HG03196 (cell line): ENCODE measurements around the gene GSS.

Experiments
- ATAC-seq: cut with Tn5 transposase; IDR thresholded peaks from one replicate; pipeline ENCODE4 v1.9.1; 2021; ENCODE audit not compliant: unreplicated experiment

Gene GSS

DNA sequence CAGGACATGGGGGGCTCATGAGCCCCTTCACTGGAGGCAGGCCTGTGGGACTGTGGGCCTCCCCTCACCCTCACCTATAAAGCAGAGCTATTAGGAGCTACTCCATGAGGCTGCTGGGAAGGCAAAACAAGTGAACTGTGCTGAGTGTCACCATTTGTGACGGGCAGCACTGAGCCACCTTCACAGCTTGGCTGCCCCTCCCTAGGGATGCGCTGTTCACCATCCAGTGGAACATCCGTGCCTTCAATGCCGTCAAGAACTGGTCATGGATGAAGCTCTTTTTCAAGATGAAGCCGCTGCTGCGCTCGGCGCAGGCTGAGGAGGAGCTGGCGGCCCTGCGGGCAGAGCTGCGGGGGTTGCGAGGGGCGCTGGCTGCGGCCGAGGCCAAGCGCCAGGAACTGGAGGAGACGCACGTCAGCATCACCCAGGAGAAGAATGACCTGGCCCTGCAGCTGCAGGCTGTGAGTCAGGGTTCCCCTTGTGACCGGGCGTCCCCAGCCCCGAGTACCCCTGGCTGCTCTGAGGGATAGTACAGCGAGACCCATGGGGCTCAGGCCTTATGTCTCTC lies 38.4 kb upstream of the GSS start:
- no peak for ATAC-seq

DNA sequence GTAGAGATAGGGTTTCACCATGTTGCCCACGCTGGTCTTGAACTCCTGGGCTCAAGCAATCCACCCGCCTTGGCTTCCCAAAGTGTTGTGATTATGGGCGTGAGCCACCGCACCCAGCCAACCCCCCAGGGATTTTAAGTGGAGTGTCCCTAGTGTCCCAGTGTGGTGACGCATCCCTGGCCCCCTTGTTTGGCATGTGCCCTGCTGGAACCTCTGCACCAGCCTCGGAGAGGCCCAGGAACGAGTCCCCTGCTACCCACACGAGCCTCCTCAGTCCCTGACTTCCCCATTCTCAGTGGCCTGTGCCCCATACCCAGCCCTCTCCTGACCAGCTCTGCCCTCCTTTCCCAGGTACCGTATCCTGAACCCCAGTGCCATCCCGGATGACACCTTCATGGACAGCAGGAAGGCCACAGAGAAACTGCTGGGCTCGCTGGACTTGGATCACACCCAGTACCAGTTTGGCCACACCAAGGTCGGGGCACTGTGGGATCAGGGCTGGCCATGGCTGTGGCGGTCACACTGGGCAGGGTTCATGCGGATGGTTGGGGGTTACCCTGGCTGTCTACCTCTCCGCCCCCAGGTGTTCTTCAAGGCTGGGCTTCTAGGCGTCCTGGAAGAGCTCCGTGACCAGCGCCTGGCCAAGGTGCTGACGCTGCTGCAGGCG lies 37.3 kb upstream of the GSS start:
- no peak for ATAC-seq

DNA sequence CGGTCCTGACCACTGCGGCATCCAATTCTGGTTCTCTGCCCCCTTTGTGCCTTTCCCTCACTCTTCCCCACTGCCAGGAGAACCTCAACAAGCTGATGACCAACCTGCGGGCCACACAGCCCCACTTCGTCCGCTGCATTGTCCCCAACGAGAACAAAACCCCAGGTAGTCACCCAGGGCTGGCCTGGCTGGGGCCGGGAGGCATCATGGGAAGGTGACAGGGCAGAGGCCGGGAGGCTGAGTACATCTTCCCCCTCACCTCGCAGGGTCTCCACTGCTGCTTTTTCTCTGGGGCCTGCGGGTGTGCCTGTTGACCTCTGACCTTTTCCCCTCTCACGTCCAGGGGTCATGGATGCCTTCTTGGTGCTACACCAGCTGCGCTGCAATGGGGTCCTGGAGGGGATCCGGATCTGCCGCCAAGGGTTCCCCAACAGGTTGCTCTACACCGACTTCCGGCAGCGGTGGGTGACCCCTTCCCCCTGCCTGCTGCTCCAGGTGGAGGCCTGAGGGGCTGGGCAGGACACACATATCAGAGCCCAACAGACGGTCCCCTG lies 35.1 kb upstream of the GSS start:
- no peak for ATAC-seq

DNA sequence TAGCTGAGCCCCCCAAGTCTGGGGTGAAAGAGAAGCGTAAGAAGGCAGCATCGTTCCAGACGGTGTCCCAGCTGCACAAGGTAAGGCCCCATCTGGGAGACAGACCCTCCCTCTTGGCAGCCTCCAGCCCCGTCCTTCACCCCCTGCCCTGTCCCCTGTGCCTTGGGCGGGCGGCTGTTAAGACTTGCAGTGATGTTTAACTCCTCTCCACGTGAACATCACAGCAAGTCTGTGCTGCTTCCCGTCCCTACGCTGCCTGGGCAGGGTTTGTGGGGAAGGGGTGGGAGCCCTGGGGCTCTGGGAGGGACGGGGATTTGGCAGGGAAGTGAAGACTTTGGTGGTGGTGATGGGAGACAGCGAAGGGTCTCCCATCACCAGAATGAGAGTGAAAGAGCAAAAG lies 34.6 kb upstream of the GSS start:
- no peak for ATAC-seq

DNA sequence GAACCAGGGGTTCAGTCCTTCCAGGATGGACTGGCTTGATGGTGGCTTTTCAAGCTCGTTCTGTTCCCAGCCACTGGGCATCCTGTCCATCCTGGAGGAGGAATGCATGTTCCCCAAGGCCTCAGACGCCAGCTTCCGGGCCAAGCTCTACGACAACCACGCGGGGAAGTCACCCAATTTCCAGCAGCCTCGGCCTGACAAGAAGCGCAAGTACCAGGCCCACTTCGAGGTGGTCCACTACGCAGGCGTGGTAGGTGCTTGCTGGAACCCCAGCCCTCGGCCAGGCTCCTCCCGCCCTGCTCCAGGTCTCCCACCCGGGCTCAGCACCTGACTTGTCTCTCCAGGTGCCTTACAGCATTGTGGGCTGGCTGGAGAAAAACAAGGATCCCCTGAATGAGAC lies 34.1 kb upstream of the GSS start:
- no peak for ATAC-seq

DNA sequence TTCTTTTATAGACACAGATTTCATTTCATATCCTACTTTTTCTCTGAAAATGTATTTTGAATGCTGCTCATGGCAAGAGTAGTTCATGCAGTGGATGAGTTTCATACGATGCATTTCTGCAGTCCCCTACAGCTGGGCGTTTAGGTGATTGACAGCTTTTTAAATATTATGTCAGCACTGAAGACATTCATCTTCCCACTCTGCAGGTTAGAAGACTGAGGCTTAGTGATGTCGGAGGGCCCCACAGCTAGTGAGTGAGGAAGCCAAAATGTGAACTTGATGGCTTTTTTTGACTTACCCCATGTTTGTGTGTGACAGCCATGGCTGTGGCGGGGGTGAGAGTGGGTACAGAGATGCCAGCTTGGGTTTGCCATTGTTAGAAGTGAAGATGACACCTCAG lies 33.5 kb upstream of the GSS start:
- no peak for ATAC-seq

DNA sequence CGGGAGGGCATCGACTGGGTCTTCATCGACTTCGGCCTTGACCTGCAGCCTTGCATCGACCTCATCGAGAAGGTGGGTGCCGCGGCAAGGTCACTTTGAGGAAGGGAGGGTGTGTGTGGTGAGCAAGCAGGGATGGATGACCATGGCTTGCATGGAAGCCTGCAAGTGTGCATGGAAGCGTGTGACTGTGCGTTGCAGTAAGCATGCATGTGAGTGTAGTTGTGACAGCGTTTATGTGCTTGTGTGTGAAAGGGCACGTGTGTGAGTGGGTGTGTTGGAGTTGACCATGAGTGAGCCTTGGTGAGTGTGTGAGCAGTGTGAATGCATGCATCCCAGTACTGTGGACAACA lies 32.6 kb upstream of the GSS start:
- ATAC-seq, result no peak

DNA sequence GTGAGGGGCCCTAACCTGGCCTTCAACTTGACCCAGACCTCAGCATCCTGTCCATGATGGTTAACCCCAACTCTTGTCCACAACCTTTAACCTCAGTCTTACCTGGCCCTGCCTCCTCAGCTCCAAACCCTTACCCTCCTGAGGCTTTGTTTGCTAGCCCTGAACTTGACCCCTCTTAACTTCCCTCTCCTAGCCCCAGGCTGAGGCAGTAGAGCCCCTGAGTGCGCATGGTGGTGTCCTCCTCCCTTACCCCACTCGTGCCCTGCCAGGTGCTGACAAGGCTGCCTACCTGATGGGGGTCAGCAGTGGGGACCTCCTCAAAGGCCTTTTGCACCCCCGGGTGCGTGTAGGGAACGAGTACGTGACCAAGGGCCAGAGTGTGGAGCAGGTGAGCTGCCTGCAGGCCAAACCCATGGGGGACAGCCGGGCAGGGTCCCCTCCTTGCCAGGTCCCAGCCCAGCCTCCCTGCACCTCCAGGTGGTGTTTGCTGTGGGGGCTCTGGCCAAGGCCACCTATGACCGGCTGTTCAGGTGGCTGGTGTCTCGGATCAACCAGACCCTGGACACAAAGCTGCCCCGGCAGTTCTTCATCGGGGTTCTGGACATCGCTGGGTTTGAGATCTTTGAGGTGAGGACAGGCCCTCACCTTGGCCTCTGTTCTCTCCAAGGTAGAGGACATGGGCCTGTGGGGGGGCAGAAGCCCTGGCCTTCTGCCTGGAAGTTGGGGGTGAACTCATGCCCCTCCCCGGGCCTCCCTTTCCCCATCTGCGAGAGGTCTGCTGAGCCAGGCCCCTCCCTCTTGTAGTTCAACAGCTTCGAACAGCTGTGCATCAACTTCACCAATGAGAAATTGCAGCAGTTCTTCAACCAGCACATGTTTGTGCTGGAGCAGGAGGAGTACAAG lies 31.9 kb upstream of the GSS start:
- no peak for ATAC-seq

DNA sequence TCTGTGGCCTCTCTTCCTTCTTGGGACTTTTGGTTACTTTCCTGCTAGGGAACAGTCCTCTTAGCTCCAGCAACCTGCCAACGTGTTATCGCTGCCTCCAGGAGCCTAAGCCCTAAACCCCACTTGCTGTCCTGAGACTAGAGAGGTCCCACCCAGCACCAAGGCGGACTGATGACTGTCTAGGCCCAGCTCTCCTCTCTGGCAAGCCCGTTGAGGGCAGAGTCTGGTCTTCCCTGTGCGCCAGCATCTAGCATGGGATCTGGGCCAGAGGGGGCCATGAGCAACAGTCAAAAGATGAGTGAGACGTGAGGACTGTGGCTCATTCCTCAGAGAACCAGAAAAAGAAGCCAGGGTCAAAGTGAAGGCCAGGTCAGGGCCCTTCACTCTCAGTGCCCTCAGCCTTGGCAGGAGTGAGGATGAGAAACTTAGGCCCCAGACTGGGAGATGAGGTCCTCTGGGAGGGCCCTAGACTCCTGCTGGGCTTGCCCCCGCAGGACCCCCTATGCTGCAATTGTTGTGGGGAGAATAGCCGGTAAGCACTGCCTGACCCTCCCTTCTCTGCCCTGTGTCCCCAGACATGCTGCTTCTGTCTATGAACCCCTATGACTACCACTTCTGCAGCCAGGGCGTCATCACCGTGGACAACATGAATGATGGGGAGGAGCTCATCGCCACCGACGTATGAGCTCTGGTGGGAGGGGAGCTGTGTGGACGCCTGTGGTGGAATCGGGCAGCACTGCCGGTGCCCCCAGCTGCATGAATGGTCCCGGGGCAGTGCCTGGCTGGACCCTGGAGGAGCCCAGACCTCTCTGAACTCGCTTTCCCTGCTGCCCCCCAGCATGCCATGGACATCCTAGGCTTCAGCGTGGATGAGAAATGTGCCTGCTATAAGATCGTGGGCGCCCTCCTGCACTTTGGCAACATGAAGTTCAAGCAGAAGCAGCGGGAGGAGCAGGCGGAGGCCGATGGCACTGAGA lies 31.0 kb upstream of the GSS start:
- ATAC-seq, result no peak

DNA sequence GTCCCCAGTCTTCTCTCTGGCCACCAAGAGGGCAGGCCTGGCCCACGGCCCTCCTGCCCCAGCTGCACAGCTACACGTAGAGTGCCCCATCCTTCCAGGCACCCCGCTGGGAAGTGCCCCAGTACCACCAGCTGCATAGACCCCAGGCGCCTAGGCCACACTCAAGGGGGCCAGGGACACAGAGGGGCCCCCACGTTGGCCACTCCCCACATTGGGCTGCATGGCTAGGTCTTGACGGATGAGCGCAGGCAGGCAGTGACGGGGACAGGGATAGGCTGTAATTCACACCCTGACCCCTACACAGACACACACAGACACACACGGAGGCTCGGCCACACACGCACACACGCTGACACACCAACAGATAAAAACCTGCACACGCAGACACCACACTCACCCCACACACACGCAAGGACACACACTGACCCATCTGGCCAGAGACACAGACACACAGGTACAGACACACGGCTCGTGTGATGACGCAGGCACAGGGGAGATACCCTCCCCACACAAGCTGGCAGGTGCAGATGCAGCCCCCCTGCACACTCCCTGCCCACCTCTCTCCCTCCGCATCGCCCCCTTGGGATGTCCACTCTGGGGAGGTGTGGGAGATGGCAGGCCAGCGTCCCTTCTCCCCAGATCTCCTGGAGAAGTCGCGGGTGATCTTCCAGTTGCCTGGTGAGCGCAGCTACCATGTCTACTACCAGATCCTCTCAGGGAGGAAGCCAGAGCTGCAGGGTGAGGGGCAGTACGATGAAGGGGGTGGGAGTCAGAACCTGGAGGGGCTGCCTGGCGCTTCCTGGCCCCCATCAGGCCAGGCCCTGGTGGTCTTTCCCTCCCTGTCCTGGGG lies 30.1 kb upstream of the GSS start:
- ATAC-seq, result no peak

DNA sequence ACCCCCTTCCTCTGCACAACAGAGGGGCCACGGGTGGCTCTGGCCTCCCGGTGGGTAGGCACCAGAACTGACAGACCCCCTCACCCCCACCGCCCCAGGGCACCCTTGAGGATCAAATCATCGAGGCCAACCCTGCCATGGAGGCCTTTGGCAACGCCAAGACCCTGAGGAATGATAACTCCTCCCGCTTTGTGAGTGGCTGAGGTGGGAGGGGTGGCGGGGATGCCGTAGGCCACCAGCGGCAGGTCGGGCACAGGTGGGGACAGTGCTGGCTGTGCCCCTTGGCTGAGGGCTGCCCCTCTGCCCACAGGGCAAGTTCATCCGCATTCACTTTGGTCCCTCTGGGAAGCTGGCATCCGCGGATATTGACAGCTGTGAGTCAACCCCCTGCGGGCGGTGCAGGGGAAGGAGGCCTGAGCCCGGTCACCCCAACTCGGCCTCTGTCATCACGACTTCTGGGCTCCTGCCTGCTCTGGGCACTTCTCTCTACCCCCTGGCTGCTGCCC lies 29.2 kb upstream of the GSS start:
- ATAC-seq, result no peak

DNA sequence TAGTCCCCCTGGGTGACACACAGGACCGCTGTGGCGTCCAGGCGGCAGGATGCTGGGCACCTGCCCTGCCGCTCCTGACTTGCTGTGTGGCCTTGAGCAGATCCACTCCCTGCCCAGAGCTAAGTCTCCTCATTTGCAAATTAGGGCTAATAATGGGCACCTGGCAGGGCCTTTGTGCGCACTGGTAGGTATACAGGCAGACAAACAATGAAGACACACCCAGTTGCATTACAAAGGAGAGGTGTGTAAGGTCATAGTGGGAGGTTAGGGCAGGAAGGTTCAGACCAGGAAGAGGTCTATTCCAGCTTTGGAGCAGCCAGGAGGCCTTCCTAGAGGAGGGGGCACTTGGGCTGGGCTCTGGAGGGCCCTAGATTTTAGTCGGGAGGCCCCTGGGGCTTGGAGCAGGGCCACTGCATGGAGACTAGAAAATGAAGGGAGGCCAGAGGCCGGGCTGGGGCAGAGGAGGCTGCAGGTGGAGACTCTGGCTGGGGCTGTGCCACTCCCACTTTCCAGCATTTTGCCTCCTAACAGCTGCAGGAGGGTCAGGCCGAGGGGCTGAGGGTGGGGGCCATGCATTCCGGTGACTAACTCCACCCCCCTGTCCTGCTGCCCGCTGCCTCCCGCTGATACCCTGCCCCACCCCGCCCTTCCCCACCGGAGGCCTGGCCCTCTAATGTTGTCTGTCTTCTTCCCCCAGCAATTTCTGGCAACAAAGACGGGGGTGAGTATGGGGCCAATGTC lies 28.6 kb upstream of the GSS start:
- ATAC-seq, result no peak

DNA sequence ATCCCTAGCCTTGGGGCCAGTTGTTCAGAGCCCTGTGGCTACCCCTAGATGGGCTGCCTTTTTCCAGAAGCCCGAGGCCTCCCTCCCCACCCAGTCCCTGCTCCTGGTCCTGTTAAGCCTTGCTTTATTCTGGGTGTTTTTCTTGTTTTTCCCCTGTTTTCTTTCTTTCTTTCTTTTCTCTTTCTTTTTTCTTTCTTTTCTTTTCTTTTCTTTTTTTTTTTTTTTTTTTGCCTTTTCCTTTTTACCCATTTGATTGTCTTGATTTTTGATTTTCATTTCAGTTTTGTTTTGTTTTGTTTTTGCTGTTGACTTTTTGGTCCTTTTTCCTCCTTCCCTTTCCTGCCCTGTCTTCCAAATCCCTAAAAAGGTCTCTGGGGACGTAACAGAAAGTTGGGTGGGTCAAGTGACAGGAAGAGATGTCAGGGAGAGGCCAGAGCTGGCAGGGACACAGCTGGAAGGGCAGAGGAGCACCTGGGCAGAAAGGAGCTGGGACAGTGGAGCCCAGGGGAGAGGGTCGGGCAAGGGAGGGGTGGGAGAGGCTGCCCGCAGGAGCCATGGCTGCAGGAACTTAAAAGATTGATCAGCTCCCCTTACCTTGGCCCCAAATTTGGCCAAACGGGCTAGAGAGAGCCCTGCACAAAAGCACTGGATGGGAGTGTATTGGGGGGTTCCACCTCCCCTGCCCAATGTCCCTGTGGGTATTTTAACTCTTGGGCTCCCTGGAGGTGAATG lies 27.6 kb upstream of the GSS start:
- ATAC-seq, result no peak

DNA sequence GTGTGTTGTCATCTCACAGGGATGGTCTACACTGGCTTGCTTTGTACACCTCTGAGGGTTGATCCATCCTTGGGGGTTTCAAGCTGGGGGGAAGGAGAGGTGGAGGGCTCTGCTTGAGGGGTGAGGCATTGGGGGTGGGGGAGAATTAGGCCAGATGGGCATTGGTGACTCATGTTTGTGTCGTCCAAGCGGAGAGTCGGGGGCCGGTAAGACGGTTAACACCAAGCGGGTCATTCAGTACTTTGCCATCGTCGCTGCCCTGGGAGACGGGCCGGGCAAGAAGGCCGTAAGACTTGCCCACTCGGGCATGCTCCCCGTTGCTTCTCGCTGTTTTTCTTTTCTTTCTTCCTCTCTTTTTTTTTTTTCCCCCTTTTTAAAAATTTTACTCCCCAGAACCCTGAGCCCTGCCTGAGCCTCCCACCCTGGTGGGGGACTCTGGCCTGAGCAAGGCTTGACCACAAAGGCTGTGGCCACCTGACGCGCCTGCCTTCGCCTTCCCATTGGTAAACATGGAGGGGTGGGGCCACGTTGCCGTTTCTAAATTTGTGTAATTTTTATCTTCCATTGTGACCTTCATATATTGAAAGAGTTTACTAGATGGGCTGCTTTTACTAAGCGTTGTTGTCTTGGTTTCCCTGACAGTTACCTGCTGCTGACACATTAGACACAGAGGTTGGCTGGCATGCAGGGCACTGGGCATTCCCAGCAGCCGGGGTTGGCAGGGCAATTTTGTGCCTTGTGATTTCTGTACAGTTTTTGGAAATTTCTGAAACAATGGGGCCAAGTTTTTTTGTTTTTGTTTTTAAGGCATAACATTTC lies 26.9 kb upstream of the GSS start:
- ATAC-seq, result no peak

DNA sequence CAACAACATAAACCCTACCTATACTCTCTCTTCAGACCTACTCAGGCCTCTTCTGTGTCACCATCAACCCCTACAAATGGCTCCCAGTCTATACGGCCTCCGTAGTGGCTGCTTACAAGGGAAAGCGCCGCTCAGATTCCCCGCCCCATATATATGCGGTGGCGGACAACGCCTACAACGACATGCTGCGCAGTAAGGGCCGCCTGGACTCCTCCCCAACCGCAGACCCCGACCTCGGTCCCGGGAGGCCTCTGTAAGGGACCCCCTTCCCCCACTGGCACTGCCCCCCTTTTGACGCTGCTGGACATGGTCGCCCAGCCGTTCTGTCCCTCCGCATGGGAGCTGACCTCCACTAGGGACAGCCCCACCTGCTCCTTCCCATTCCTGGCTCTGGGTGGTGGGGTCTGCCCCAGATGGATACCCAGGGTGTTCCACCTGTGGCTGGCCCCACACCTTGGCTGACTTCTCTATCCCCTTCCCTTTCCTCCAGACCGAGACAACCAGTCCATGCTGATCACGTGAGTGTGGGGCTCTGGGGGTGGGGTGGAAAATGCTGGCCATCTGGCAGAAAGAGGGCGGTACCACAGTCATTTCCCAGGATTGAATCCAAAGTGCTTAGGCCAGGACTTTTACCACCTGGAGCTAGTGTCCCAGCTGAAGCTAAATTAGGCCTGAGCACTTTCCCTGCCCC lies 25.1 kb upstream of the GSS start:
- ATAC-seq, result no peak

DNA sequence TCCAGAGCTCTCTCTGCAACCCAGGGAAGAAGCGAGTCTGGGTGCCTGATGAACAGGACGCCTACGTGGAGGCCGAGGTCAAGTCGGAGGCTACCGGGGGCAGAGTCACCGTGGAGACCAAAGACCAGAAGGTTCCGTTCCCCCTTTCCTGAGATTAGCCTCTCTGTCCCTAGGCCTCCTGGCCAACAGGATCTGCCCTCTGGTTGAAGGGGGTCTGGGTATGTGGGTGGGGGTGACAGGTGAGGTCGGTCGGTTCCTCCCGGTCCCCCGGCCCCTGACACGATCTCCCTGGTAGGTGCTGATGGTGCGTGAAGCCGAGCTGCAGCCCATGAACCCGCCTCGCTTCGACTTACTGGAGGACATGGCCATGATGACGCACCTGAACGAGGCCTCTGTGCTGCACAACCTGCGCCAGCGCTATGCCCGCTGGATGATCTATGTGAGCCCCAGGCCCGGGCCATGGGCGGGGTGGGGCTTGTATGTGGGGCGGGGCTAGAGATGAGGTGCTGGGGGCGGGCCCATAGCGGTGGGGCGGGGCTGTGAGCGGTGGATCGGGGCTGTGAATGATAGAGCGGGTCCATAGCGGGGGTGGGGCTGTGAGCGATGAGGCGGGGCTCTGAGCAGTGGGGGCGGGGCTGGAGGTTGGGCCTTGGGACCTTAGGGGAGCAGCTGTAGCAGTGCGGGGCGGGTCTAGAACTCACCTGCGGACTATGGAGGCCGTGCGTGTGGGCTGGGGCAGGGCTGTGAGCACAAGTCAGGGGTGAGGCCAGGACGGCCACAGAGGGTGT lies 24.0 kb upstream of the GSS start:
- no peak for ATAC-seq
